Activated CD4-positive, alpha-beta memory T cell treated with anti-CD3 and anti-CD28 coated beads for 36 hours (primary cell): ENCODE data around the gene S100A13. TPM values are rescaled to one million over a fixed set of nuclear protein-coding genes. Genes with fewer than 3 reads are reported as not detected.
A peak's percentile ranks its signal among the peaks of the same experiment; 100 is the strongest.

Experiments
- CTCF ChIA-PET: fragments of 350-600 bp; sonication (Branson Sonifier 250); formaldehyde crosslinking; loops from one replicate; lab custom pipeline; 2021; ENCODE audit warnings: antibody characterized with exemption, inconsistent platforms; lab: Charles Lee
- POLR2A ChIA-PET: fragments of 350-600 bp; sonication (Branson Sonifier 250); formaldehyde crosslinking; loops from one replicate; lab custom pipeline; 2021; ENCODE audit warnings: antibody characterized with exemption; lab: Charles Lee
- DNase-seq: peaks from one replicate; pipeline ENCODE4 v3.0.0-alpha.2; 2020
- H3K27ac Mint-ChIP-seq: one replicate; pipeline ENCODE4 v1.8.0; 2021; ENCODE audit warnings: mixed read lengths
- H3K27me3 Mint-ChIP-seq: one replicate; pipeline ENCODE4 v1.8.0; 2021; ENCODE audit warnings: mixed read lengths
- H3K36me3 Mint-ChIP-seq: one replicate; pipeline ENCODE4 v1.8.0; 2021; ENCODE audit warnings: mixed read lengths
- H3K4me1 Mint-ChIP-seq: one replicate; pipeline ENCODE4 v1.8.0; 2021; ENCODE audit warnings: low read depth, mixed read lengths
- H3K4me3 Mint-ChIP-seq: one replicate; pipeline ENCODE4 v1.8.0; 2021; ENCODE audit warnings: mild to moderate bottlenecking, mixed read lengths
- H3K9me3 Mint-ChIP-seq: one replicate; pipeline ENCODE4 v1.8.0; 2021; ENCODE audit warnings: mixed read lengths
- intact Hi-C: fragments of 100-400 bp; cut with micrococcal nuclease; formaldehyde crosslinking; loops from one replicate; pipeline ENCODE4 v1.15.1; 2023
- total RNA-seq, 2 experiments: library from RNA; stranded (reverse); gene quantifications; one replicate each; pipeline ENCODE4 v1.2.3, GENCODE V29; 2021

The S100A13 gene
- total RNA-seq, 2 experiments from 2014 or later, result 11.6 to 13.6 TPM

DNA sequence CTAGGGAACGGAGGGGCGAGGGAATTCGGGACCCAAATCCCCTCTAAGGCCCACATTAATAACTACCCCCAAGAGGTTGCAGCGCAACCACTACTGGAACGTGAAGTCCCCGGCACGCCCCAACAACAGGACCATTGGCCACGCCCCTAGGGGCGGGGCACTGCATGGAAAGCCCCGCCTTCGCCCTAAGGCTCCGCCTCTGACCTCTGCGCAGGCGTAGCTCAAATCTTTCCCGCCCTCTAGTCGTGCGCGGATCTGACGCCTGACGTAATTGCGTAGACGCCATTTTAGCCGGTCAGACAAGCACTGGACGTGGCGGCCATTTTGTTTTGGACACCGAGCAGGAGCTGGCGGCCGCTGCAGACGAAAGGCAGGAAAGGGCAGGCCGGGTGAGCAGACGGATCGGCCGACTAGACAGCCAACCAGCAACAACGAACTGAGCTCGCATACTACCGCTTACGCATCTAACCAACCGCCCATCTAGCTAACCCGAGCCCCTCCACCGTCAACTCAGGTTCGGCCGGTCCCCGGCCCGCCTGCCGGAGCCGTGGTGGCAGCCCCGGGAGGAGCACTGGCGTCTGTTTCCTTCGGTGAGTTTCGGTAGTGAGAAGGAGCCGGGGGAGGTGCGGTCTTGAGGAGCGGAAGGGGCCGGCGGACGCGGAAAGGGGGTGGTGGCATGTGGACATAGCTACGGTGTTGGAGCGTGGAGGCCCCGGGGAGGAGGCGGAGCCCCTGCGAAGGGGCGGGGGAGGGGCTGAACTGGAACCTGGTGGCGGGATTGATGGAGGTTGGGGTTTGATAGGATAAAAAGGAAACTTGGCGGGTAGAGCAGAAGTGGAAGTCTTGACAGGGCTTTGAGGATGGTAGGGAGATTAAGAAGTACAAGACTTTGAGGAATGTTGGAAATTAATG, 6.7 kb upstream of the S100A13 start, which contains the start of gene CHTOP:
TSS of gene CHTOP (plus strand) at position 313 of the 912 bp plus-strand sequence. CDS start 2,523 bp downstream, outside the sequence.
- Mint-ChIP-seq H3K27ac (peak within 1 kb of the TSS; percentile 100), H3K4me1 (peaks cover 45% of the 10 kb centered on the region), H3K9me3 (no peaks in the 10 kb centered on the region), H3K36me3 (peaks cover 34% of the 10 kb centered on the region), H3K4me3 (peak within 1 kb of the TSS; percentile 92), H3K27me3 (no peaks in the 10 kb centered on the region)
- CTCF ChIA-PET, result interaction anchor here (0.9 to 3.1 kb wide), 15 partner anchors 15 to 353 kb away, joined by 3 to 29 read pairs (median 5); partner anchors contain the start of genes ILF2, RAB13 and S100A2
- POLR2A ChIA-PET, result interaction anchor here (0.6 to 3.1 kb wide), 24 partner anchors 10 to 356 kb away, joined by 3 to 25 read pairs (median 6); partner anchors contain the start of genes ILF2, INTS3, JTB and RPS27
- intact Hi-C loops, result loop anchor here (1.0 to 10.0 kb wide), 6 partner anchors 24 to 323 kb away; partner anchors contain the start of genes CRTC2, GATAD2B, S100A6 and SNAPIN
- DNase-seq, result peak; percentile 98

DNA sequence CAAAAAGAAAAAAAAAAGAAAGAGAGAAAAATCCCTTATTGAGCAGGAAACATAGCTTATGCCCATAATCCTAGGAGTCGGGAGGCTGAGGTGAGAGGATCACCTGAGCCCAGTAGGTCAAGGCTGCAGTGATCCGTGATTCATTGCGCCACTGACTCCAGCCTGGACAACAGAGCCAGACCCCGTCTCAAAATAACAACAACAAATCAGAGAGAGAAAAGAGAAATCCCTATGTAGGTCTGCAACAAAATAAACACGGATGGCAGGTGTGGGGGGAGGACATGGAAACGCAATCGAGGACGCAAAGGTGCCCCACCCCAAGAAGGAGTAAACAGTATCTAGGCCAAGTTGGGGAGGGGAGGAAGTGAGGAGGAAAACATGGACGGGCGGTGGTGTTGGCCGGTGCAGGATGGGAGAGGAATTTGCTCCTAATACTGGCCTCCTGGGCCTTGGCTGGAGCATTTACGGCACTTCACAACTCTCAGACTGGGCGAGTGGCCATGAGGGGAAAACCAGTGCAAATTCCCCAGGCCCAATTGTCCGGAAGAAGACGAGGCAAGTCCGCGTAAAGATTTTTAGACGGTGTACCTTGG, 6.0 kb upstream of the S100A13 start:
- POLR2A ChIA-PET, result interaction anchor here (0.6 to 3.1 kb wide), 19 partner anchors 11 to 357 kb away, joined by 3 to 25 read pairs (median 9); partner anchors contain the start of genes ILF2, INTS3, RPS27 and S100A14
- H3K4me1 Mint-ChIP-seq, result peaks cover 45% of the 10 kb centered on the region
- intact Hi-C loops, result loop anchor here (1.0 to 10.0 kb wide), 4 partner anchors 38 to 324 kb away; partner anchors contain the start of genes CRTC2, GATAD2B and S100A6
- CTCF ChIA-PET, result interaction anchor here (1.0 to 3.1 kb wide), 11 partner anchors 15 to 353 kb away, joined by 3 to 29 read pairs (median 5); partner anchors contain the start of genes ILF2, RAB13 and S100A2
- H3K4me3 Mint-ChIP-seq, result peak overlapping the region; percentile 92
- peaks cover 31% of the 10 kb centered on the region for H3K36me3 Mint-ChIP-seq
- DNase-seq, result no peak
- H3K27ac Mint-ChIP-seq, result peak overlapping the region; percentile 100
- H3K27me3 Mint-ChIP-seq, result no peaks in the 10 kb centered on the region
- no peaks in the 10 kb centered on the region for H3K9me3 Mint-ChIP-seq

DNA sequence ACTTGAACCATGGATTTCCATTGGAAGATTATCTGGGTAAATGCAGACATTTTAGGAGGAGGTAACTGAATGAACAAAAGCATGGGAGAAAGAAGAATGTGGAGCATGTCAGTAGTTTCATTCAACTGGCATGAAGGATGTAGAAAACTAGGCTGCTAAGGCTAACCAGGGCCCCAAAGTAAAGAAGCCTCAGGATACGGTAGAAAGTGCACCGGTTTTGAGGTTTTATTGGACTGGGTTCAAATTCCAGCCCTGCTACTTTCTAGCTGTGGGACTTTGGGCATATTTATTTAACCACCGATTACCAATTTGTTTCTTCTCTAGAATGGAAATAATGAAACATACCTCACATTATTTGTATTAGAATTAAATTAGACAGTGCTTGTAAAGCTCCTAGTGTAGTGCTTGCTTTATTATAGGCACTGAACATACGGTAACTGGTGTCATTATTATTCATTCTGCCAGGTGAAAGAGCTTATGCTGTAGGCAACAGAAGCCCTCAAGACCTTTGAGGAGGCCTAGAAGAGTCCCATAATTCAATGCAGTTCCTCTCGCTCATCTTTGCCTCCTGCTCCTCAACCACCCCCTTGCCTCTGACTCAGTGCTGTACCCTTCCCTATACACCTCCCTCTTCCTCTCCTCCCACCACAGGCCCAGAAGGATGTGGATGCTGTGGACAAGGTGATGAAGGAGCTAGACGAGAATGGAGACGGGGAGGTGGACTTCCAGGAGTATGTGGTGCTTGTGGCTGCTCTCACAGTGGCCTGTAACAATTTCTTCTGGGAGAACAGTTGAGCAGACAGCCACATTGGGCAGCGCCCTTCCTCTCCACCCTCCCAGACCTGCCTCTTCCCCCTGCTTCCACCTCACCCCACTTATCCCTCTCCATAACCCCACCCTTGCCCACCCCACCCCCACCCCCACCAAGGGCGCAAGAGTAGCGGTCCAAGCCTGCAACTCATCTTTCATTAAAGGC, 4.0 kb upstream of the S100A13 start:
- Mint-ChIP-seq H3K36me3 (peaks cover 16% of the 10 kb centered on the region), H3K27me3 (peaks cover 5% of the 10 kb centered on the region), H3K27ac (peak overlapping the region; percentile 79), H3K4me3 (no peak overlapping the region), H3K4me1 (peaks cover 36% of the 10 kb centered on the region), H3K9me3 (no peaks in the 10 kb centered on the region)
- intact Hi-C loops, result loop anchor here (5.0 to 10.0 kb wide), 3 partner anchors 97 to 326 kb away; partner anchors contain the start of genes CRTC2, GATAD2B and S100A6
- DNase-seq, result peak; percentile 30
- ChIA-PET CTCF (interaction anchor here (1.5 kb wide), 1 partner anchor 121 kb away, joined by 6 read pairs; no protein-coding TSS in a partner anchor), POLR2A (no interaction called here)

DNA sequence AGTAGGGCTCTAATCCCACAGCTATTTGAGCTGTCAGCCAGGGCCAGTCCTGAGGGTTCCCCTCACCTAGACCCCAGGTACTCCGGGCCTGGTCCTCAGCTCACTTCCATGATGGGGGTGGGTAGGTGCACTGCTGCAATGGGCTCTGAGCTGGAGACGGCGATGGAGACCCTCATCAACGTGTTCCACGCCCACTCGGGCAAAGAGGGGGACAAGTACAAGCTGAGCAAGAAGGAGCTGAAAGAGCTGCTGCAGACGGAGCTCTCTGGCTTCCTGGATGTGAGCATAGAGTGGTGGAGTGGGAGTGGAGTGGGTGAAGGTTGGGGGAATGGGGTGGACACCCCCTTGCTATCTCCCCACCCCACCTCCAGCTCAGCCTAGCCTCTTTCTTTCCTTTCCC, 3.1 kb upstream of the S100A13 start:
- H3K9me3 Mint-ChIP-seq, result no peaks in the 10 kb centered on the region
- H3K4me1 Mint-ChIP-seq, result peaks cover 29% of the 10 kb centered on the region
- H3K4me3 Mint-ChIP-seq, result no peak overlapping the region
- CTCF ChIA-PET, result interaction anchor here (1.2 to 2.5 kb wide), 2 partner anchors 58 to 98 kb away, joined by 3 to 10 read pairs; no protein-coding TSS in a partner anchor
- peaks cover 12% of the 10 kb centered on the region for H3K36me3 Mint-ChIP-seq
- no peak for DNase-seq
- intact Hi-C loops, result loop anchor here (5.0 to 10.0 kb wide), 3 partner anchors 96 to 327 kb away; partner anchors contain the start of genes CRTC2, GATAD2B and S100A6
- POLR2A ChIA-PET, result no interaction called here
- H3K27me3 Mint-ChIP-seq, result peaks cover 7% of the 10 kb centered on the region
- H3K27ac Mint-ChIP-seq, result no peak overlapping the region

DNA sequence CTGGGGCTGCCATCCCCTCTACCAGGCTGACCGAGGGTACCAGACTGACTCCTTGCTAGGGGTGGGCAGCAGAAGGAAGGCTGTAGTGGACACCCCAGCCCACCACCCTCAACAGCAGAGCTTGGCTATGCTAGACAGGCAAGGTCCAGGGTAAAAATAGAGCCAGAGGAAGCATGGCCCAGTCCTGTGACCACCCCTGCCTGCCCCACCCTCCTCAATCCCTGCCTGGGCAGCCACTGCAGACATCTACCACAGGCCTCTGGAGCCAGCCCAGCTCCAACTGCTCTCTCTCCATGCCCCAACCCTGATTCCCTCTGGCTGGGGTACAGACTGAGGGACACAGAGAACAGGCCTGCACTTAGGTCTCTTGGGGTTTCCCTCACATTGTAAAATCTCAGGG, 2.7 kb upstream of the S100A13 start:
- Mint-ChIP-seq H3K27me3 (peaks cover 7% of the 10 kb centered on the region), H3K4me1 (peaks cover 29% of the 10 kb centered on the region), H3K4me3 (no peak overlapping the region), H3K9me3 (no peaks in the 10 kb centered on the region), H3K27ac (no peak overlapping the region), H3K36me3 (peaks cover 11% of the 10 kb centered on the region)
- DNase-seq, result no peak
- ChIA-PET POLR2A (no interaction called here), CTCF (interaction anchor here (1.2 to 2.5 kb wide), 3 partner anchors 10 to 97 kb away, joined by 3 to 10 read pairs (median 7); no protein-coding TSS in a partner anchor)
- intact Hi-C loops, result loop anchor here (5.0 to 10.0 kb wide), 3 partner anchors 95 to 327 kb away; partner anchors contain the start of genes CRTC2, GATAD2B and S100A6

DNA sequence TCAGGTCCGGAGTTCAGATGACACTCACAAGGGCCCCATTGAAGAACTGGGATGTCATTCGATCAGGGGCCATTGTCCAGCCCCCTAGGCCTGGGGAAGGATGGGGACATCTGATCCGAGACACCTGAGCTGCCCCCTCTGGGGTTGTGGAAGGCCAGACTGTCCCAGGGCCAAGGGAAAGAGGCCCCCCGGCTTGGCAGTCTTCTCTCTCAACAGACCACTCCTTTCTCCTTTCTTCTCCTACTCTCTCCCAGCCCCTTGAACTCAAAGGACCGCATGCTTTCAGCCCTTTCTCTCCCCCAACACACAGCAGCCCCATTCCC, 2.0 kb upstream of the S100A13 start:
- no peaks in the 10 kb centered on the region for H3K9me3 Mint-ChIP-seq
- no peak overlapping the region for H3K27ac Mint-ChIP-seq
- CTCF ChIA-PET, result interaction anchor here (1.2 to 2.5 kb wide), 4 partner anchors 10 to 61 kb away, joined by 3 to 10 read pairs (median 6); no protein-coding TSS in a partner anchor
- peaks cover 7% of the 10 kb centered on the region for H3K27me3 Mint-ChIP-seq
- peaks cover 29% of the 10 kb centered on the region for H3K4me1 Mint-ChIP-seq
- no peak overlapping the region for H3K4me3 Mint-ChIP-seq
- peaks cover 7% of the 10 kb centered on the region for H3K36me3 Mint-ChIP-seq
- POLR2A ChIA-PET, result no interaction called here
- intact Hi-C loops, result no loop called here
- no peak for DNase-seq

DNA sequence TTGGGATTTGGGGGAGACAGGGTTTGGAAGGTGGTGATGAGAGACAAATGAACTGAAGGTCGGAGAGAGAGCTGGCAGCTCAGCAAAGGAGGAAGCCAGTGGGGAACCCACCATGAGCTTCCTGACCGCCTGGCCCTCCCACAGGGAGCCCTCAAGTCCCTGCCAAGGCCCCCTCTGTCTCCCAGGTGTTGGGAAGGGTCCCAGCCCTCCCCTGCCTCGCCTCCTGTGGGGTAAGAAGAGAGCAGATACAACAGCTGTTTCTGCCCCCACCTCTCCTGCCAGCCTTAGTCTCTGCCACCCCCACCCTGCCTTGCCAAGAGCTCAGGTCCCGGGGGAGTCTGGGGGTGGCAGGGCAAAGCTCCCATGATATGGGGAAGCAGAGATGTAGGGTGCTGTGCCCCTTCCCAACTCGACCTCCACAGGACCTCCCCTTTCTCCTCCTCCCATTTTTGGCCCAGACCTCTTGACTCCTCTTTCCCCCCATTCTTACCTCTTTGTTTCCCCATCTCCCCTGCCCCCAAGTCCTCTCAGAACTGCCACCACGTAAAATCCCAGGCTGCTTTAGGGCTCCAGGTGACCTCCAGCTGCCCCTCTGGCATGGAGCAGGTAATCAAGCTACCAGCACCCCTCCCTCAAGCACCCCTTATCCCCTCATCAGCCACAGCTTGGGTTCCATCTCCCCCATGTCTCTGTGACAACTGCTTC, 1.5 kb upstream of the S100A13 start:
- intact Hi-C loops, result no loop called here
- ChIA-PET CTCF (interaction anchor here (1.2 to 2.5 kb wide), 4 partner anchors 11 to 61 kb away, joined by 3 to 10 read pairs (median 6); no protein-coding TSS in a partner anchor), POLR2A (no interaction called here)
- Mint-ChIP-seq H3K9me3 (no peaks in the 10 kb centered on the region), H3K27me3 (peaks cover 7% of the 10 kb centered on the region), H3K4me1 (peaks cover 29% of the 10 kb centered on the region), H3K36me3 (peaks cover 5% of the 10 kb centered on the region), H3K27ac (no peak overlapping the region), H3K4me3 (no peak overlapping the region)
- no peak for DNase-seq

DNA sequence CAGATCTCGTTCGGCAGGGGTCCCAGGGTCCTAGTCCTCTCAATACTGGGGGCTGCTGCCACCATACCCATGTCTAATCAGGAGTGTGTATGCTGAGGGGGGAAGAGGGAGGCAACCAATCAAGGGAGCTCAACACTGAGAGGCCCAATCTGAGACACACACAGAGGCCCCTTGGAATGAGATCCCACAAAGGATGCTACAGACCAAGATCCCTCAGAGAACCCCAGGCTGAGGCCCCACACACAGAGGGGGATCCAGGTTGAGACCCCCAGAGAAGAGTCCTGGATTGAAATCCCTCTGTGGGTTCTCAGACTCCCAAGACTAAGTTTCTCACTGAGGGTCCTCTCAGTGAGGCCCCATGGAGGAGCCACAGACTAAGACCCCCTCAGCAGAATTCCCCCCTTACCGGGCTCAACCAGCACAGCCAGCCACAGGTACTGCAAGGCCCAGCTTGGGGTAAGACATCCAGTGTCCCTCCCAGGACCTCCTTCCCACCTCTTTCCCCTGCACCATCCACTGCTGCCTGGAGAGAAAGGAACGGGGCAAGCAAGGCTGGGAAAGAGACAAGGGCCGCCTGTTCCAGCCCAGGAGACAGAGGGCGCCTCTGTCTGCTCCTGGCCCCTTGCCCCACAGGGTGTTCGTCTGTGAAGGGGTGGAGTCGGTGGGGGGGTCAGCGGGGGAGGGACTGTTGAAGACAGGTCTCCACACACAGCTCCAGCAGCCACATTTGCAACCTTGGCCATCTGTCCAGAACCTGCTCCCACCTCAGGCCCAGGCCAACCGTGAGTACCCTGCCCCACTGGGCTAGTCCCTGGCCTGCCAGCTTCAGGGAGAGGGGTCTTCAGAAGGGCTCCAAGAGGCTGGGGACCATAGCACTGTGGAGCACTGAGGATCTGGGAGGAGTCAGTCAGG, 666 bp upstream of the S100A13 start, which contains the start of gene S100A1:
TSS of gene S100A1 (plus strand) at position 720 of the 912 bp plus-strand sequence. CDS start 2,088 bp downstream, outside the sequence.
- intact Hi-C loops, result no loop called here
- CTCF ChIA-PET, result interaction anchor here (0.9 to 2.5 kb wide), 8 partner anchors 10 to 117 kb away, joined by 3 to 10 read pairs (median 6); no protein-coding TSS in a partner anchor
- Mint-ChIP-seq H3K9me3 (no peaks in the 10 kb centered on the region), H3K36me3 (peaks cover 5% of the 10 kb centered on the region), H3K27me3 (peaks cover 7% of the 10 kb centered on the region), H3K4me3 (no peak within 1 kb of the TSS), H3K27ac (no peak within 1 kb of the TSS), H3K4me1 (peaks cover 21% of the 10 kb centered on the region)
- POLR2A ChIA-PET, result no interaction called here
- DNase-seq, result no peak

DNA sequence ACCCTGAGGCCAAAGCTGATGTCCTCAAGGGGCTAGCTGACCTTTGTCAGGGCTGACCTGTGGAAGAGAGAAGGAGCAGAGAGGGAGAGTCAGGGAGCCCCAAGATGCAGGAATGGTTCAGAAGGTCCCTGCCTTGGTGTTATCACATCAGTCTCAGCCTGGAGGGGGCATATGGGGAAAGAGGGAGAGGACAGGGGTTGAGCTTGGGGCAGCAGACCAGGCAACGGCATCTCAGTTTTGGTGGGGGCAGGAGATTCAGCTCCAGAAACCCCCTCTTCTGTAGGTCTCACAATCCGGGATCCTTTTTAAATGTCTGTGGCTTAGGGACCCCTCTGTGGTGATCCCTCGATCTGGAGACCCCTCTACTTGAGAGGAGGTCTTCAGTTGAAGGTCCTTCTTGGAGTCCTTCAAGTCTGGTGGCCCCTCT, 815 bp downstream of the S100A13 start:
- intact Hi-C loops, result no loop called here
- CTCF ChIA-PET, result interaction anchor here (1.4 to 1.7 kb wide), 3 partner anchors 8 to 116 kb away, joined by 5 to 10 read pairs (median 6); no protein-coding TSS in a partner anchor
- Mint-ChIP-seq H3K27me3 (peaks cover 7% of the 10 kb centered on the region), H3K4me3 (no peak overlapping the region), H3K36me3 (peaks cover 2% of the 10 kb centered on the region), H3K9me3 (no peaks in the 10 kb centered on the region), H3K27ac (no peak overlapping the region), H3K4me1 (peaks cover 12% of the 10 kb centered on the region)
- POLR2A ChIA-PET, result no interaction called here
- DNase-seq, result no peak
